Type B pancreatic cell (in vitro differentiated cells): ENCODE data around the gene SMCO2. TPM values are rescaled to one million over a fixed set of nuclear protein-coding genes. Genes with fewer than 3 reads are reported as not detected.
A peak's percentile ranks its signal among the peaks of the same experiment; 100 is the strongest.

Experiments used
- DNase-seq: peaks from one replicate; pipeline ENCODE4 v3.0.0; 2021; ENCODE audit warnings: mixed read lengths; ENCODE audit not compliant: unreplicated experiment; ENCODE audit errors: extremely low spot score
- H3K27ac Mint-ChIP-seq: 2 replicates; pipeline ENCODE4 v1.8.0; 2021; ENCODE audit warnings: mild to moderate bottlenecking, mixed read lengths
- H3K27me3 Mint-ChIP-seq: 2 replicates; pipeline ENCODE4 v1.8.0; 2021; ENCODE audit warnings: mixed read lengths
- H3K36me3 Mint-ChIP-seq: 2 replicates; pipeline ENCODE4 v1.8.0; 2021; ENCODE audit warnings: mixed read lengths
- H3K4me1 Mint-ChIP-seq: one replicate; pipeline ENCODE4 v1.8.0; 2021; ENCODE audit warnings: mixed read lengths; ENCODE audit not compliant: unreplicated experiment
- H3K4me3 Mint-ChIP-seq: 2 replicates; pipeline ENCODE4 v1.8.0; 2021; ENCODE audit warnings: mild to moderate bottlenecking, mixed read lengths
- H3K9me3 Mint-ChIP-seq: 2 replicates; pipeline ENCODE4 v1.8.0; 2021; ENCODE audit warnings: mixed read lengths
- CTCF ChIP-seq: fragments of 200-600 bp; sonication (generic); conservative IDR thresholded peaks from 2 replicates; pipeline ENCODE4 v1.5.0; 2021; ENCODE audit warnings: antibody characterized with exemption, mild to moderate bottlenecking
- total RNA-seq: library from RNA; stranded (reverse); gene quantifications from 2 replicates; pipeline ENCODE4 v1.2.1, GENCODE V29; 2021; ENCODE audit warnings: low replicate concordance

SMCO2 gene
- total RNA-seq, 1 donor from 2014 or later, result not detected

GRCh38 chr12:27521066-27521465 lies 74.5 kb downstream of the SMCO2 start:
- Mint-ChIP-seq H3K36me3 (peaks cover 5% of the 10 kb centered on the region), H3K4me1 (peaks cover 14% of the 10 kb centered on the region), H3K27ac (peak overlapping the region; percentile 55), H3K9me3 (no peaks in the 10 kb centered on the region), H3K27me3 (peaks cover 20% of the 10 kb centered on the region), H3K4me3 (peak overlapping the region; percentile 37)
- no peak for TF ChIP-seq CTCF
- no peak for DNase-seq

GRCh38 chr12:27521981-27522380 lies 75.4 kb downstream of the SMCO2 start:
- H3K4me1 Mint-ChIP-seq, result peaks cover 14% of the 10 kb centered on the region
- no peak for DNase-seq
- peaks cover 20% of the 10 kb centered on the region for H3K27me3 Mint-ChIP-seq
- TF ChIP-seq CTCF, result no peak
- peaks cover 7% of the 10 kb centered on the region for H3K36me3 Mint-ChIP-seq
- no peaks in the 10 kb centered on the region for H3K9me3 Mint-ChIP-seq
- H3K4me3 Mint-ChIP-seq, result peak overlapping the region; percentile 37
- H3K27ac Mint-ChIP-seq, result peak overlapping the region; percentile 22

GRCh38 chr12:27523305-27523641 lies 76.7 kb downstream of the SMCO2 start:
- no peak for DNase-seq
- Mint-ChIP-seq H3K27me3 (peaks cover 18% of the 10 kb centered on the region), H3K4me1 (peaks cover 14% of the 10 kb centered on the region), H3K4me3 (peak overlapping the region; percentile 91), H3K36me3 (peaks cover 9% of the 10 kb centered on the region), H3K9me3 (no peaks in the 10 kb centered on the region), H3K27ac (peak overlapping the region; percentile 98)
- no peak for TF ChIP-seq CTCF

GRCh38 chr12:27523642-27524493 lies 77.3 kb downstream of the SMCO2 start, which contains the start of gene PPFIBP1:
Gene PPFIBP1 (plus strand): TSS chr12:27524206. CDS start chr12:27633397, 109,191 bp downstream.
- Mint-ChIP-seq H3K9me3 (no peaks in the 10 kb centered on the region), H3K36me3 (peaks cover 15% of the 10 kb centered on the region), H3K4me3 (peak within 1 kb of the TSS; percentile 91), H3K27ac (peak within 1 kb of the TSS; percentile 98), H3K27me3 (peaks cover 17% of the 10 kb centered on the region), H3K4me1 (peaks cover 14% of the 10 kb centered on the region)
- peak; percentile 50 for TF ChIP-seq CTCF
- DNase-seq, result peak; percentile 97

- TF ChIP-seq CTCF, result peak; percentile 15
- Mint-ChIP-seq H3K4me3 (peak overlapping the region; percentile 91), H3K9me3 (no peaks in the 10 kb centered on the region), H3K36me3 (peaks cover 15% of the 10 kb centered on the region), H3K27ac (peak overlapping the region; percentile 98), H3K27me3 (peaks cover 14% of the 10 kb centered on the region), H3K4me1 (peaks cover 14% of the 10 kb centered on the region)
- no peak for DNase-seq
These were observed 77.9 kb downstream of the SMCO2 start for GRCh38 chr12:27524494-27524835.
